Non-pigmented ciliary epithelial cell (primary cell): ENCODE measurements around the gene USP17L25.
"Not testable (repeated sequence)": the region's sequence is repeated elsewhere in the genome, so short reads cannot be mapped to it uniquely, and the experiment has no call there.

Experiments
- DNase-seq: peaks from one replicate; pipeline ENCODE4 v3.0.0-alpha.2; 2010; ENCODE audit warnings: low read depth

USP17L25 gene, protein sequence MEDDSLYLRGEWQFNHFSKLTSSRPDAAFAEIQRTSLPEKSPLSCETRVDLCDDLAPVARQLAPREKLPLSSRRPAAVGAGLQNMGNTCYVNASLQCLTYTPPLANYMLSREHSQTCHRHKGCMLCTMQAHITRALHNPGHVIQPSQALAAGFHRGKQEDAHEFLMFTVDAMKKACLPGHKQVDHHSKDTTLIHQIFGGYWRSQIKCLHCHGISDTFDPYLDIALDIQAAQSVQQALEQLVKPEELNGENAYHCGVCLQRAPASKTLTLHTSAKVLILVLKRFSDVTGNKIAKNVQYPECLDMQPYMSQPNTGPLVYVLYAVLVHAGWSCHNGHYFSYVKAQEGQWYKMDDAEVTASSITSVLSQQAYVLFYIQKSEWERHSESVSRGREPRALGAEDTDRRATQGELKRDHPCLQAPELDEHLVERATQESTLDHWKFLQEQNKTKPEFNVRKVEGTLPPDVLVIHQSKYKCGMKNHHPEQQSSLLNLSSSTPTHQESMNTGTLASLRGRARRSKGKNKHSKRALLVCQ

DNA sequence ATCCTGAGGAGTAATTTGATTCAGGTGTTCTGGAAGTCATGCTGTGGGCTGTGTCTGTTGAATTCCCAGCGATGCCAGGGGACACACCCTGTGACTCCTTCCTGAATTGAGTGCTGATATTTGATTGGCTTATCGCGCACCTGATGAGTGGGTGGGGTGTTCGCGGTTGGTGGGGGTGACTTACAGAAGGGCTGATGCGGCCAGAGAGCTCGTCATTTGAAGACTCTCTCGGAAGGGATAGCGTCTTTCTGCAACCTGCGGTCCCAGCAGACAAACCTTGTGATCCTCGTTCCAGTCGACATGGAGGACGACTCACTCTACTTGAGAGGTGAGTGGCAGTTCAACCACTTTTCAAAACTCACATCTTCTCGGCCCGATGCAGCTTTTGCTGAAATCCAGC is at the start of gene USP17L25:
Gene USP17L25, plus strand, starts transcription at position 301 of the 400 bp plus-strand sequence. Its CDS starts 0 bp downstream, at position 301.
- DNase-seq = not testable (repeated sequence)

DNA sequence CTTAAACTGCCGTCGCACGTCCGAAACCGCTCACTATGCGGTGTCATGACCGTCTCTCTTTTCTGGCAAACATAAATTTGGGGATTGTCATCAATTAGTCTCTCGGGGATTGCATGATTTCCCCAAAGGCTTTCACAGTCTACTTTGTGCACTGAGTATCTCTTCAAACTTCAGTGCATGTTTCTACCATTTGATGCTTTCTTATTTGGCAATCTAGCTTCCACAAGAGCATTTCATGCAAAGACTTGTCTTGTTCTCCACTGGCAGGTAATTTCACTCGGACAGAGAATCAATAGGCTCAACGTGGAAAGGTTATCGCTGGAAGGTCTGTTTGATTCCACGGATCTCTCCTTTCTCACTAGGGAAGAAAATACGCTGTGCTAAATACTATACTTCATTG is 5.5 kb upstream of the USP17L25 start:
- DNase-seq = not testable (repeated sequence)

DNA sequence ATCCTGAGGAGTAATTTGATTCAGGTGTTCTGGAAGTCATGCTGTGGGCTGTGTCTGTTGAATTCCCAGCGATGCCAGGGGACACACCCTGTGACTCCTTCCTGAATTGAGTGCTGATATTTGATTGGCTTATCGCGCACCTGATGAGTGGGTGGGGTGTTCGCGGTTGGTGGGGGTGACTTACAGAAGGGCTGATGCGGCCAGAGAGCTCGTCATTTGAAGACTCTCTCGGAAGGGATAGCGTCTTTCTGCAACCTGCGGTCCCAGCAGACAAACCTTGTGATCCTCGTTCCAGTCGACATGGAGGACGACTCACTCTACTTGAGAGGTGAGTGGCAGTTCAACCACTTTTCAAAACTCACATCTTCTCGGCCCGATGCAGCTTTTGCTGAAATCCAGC is 4.8 kb upstream of the USP17L25 start, which contains the start of gene USP17L24:
Gene USP17L24, plus strand, starts transcription at position 301 of the 400 bp plus-strand sequence. Its CDS starts 0 bp downstream, at position 301.
- not testable (repeated sequence) for DNase-seq

DNA sequence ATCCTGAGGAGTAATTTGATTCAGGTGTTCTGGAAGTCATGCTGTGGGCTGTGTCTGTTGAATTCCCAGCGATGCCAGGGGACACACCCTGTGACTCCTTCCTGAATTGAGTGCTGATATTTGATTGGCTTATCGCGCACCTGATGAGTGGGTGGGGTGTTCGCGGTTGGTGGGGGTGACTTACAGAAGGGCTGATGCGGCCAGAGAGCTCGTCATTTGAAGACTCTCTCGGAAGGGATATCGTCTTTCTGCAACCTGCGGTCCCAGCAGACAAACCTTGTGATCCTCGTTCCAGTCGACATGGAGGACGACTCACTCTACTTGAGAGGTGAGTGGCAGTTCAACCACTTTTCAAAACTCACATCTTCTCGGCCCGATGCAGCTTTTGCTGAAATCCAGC is 4.6 kb downstream of the USP17L25 start, which contains the start of gene USP17L26:
Gene USP17L26, plus strand, starts transcription at position 301 of the 400 bp plus-strand sequence. Its CDS starts 0 bp downstream, at position 301.
- not testable (repeated sequence) for DNase-seq

DNA sequence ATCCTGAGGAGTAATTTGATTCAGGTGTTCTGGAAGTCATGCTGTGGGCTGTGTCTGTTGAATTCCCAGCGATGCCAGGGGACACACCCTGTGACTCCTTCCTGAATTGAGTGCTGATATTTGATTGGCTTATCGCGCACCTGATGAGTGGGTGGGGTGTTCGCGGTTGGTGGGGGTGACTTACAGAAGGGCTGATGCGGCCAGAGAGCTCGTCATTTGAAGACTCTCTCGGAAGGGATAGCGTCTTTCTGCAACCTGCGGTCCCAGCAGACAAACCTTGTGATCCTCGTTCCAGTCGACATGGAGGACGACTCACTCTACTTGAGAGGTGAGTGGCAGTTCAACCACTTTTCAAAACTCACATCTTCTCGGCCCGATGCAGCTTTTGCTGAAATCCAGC is 9.4 kb downstream of the USP17L25 start, which contains the start of gene USP17L5:
Gene USP17L5, plus strand, starts transcription at position 301 of the 400 bp plus-strand sequence. Its CDS starts 0 bp downstream, at position 301.
- not testable (repeated sequence) for DNase-seq

DNA sequence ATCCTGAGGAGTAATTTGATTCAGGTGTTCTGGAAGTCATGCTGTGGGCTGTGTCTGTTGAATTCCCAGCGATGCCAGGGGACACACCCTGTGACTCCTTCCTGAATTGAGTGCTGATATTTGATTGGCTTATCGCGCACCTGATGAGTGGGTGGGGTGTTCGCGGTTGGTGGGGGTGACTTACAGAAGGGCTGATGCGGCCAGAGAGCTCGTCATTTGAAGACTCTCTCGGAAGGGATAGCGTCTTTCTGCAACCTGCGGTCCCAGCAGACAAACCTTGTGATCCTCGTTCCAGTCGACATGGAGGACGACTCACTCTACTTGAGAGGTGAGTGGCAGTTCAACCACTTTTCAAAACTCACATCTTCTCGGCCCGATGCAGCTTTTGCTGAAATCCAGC is 14.1 kb downstream of the USP17L25 start, which contains the start of gene USP17L27:
Gene USP17L27, plus strand, starts transcription at position 301 of the 400 bp plus-strand sequence. Its CDS starts 0 bp downstream, at position 301.
- DNase-seq = not testable (repeated sequence)

DNA sequence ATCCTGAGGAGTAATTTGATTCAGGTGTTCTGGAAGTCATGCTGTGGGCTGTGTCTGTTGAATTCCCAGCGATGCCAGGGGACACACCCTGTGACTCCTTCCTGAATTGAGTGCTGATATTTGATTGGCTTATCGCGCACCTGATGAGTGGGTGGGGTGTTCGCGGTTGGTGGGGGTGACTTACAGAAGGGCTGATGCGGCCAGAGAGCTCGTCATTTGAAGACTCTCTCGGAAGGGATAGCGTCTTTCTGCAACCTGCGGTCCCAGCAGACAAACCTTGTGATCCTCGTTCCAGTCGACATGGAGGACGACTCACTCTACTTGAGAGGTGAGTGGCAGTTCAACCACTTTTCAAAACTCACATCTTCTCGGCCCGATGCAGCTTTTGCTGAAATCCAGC is 18.9 kb downstream of the USP17L25 start, which contains the start of gene USP17L28:
Gene USP17L28, plus strand, starts transcription at position 301 of the 400 bp plus-strand sequence. Its CDS starts 0 bp downstream, at position 301.
- DNase-seq = not testable (repeated sequence)

DNA sequence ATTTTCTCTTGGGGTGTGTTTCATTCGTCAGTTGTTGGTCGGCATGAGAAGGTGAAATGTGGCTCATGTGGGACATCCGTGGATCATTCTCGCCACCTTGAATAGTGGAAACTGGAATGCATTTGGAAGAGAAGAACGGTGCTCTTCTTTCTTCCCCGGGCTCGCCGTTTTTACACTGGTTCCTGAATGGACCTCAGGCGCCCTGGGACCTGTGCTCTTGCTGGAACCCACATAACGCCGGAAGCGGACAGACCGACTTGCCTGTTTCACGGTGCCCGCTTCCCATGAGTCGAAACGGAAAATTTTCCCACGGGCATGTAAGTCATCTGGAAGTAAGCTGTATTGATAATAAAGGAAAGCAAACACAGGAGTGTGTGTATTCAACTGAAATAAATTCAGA is 21.2 kb downstream of the USP17L25 start:
- not testable (repeated sequence) for DNase-seq

DNA sequence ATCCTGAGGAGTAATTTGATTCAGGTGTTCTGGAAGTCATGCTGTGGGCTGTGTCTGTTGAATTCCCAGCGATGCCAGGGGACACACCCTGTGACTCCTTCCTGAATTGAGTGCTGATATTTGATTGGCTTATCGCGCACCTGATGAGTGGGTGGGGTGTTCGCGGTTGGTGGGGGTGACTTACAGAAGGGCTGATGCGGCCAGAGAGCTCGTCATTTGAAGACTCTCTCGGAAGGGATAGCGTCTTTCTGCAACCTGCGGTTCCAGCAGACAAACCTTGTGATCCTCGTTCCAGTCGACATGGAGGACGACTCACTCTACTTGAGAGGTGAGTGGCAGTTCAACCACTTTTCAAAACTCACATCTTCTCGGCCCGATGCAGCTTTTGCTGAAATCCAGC is 23.6 kb downstream of the USP17L25 start, which contains the start of gene USP17L29:
Gene USP17L29, plus strand, starts transcription at position 301 of the 400 bp plus-strand sequence. Its CDS starts 0 bp downstream, at position 301.
- DNase-seq = not testable (repeated sequence)

DNA sequence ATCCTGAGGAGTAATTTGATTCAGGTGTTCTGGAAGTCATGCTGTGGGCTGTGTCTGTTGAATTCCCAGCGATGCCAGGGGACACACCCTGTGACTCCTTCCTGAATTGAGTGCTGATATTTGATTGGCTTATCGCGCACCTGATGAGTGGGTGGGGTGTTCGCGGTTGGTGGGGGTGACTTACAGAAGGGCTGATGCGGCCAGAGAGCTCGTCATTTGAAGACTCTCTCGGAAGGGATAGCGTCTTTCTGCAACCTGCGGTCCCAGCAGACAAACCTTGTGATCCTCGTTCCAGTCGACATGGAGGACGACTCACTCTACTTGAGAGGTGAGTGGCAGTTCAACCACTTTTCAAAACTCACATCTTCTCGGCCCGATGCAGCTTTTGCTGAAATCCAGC is 33.1 kb downstream of the USP17L25 start, which contains the start of gene USP17L30:
Gene USP17L30, plus strand, starts transcription at position 301 of the 400 bp plus-strand sequence. Its CDS starts 0 bp downstream, at position 301.
- not testable (repeated sequence) for DNase-seq

DNA sequence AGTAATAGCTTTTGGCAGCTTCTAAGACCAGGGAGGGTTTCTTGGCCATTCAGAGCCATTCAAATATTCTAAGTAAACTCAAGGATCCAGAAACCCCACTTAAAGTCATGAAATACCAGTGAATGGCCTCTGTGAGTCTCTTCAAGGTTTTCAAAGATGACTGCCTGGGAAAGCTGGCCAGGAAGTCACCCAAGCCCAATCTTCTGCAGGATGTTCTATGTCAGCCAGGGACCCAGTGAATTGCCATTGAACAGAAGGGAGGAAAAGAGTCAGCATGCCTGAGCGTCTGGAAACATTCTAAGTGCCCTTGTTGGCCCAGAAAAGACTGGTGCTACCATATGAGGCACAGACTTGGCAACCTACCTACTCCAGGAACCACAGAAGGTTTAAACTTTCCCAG is 50.2 kb downstream of the USP17L25 start:
- DNase-seq = not testable (repeated sequence)
